Measurements from ENCODE around the gene MGAT5. TPM values are rescaled to one million over a fixed set of nuclear protein-coding genes. Genes with fewer than 3 reads are reported as not detected.

The MGAT5 gene
- total RNA-seq, 1 experiment from 2014 or later, result 34.0 TPM

DNA sequence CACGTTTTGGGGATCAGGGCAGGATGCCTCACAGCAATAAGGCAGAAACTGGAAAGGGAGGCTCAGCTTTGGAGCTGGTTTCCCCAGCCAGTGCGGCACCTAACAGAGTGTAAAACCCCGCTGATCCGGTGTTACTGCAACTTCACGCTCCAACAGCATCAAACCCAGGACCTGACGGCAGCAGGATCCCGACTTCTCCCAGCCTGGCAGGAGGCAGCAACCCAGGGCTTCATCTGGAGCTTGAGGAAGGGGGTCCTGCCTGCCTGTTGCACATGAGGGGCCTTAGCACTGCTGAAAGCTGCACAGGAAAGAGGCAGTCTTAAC is 209.8 kb downstream of the MGAT5 start:
- no TSS peak for BruUV-seq (replicated peaks)
- H3K9me3 ChIP-seq (ENCODE audit: control insufficient read depth in 1 of 2, insufficient read depth in 1 of 2, low read depth in 1 of 2, low read length in 2 of 2), result no peaks in the 10 kb centered on the region
- H3K79me2 ChIP-seq (ENCODE audit: insufficient read depth, low read length), result no peaks in the 10 kb centered on the region
- H4K20me1 ChIP-seq (ENCODE audit: insufficient read depth), result no peaks in the 10 kb centered on the region
- ChIA-PET POLR2A (no interaction called here), CTCF (no interaction called here), RAD21 (ENCODE audit: low non-redundant PET in 1 of 2, low total read pairs in 2 of 2, uncharacterized antibody in 2 of 2, unreplicated experiment in 2 of 2) (no interaction called here)
- no peak overlapping the region for H2AFZ ChIP-seq (ENCODE audit: low read depth, low read length, poor library complexity, severe bottlenecking)
- H3K4me3 ChIP-seq (replicated peaks in 1 of 2; ENCODE audit: low read depth in 1 of 2, low read length in 2 of 2), result no peak overlapping the region
- no peaks in the 10 kb centered on the region for H3K9me2 ChIP-seq (ENCODE audit: insufficient read depth)
- TF ChIP-seq SRF (IDR thresholded peaks at IDR 0.05; ENCODE audit: low read depth), result no peak
- no peaks in the 10 kb centered on the region for H3K4me1 ChIP-seq (ENCODE audit: control insufficient read depth in 1 of 2, insufficient read depth in 2 of 2, low read length in 2 of 2)
- no peak overlapping the region for H3K27ac ChIP-seq (ENCODE audit: low read depth, low read length)
- ATAC-seq (no peak), DNase-seq (ENCODE audit: low read depth, low spot score) (no peak)
- no peak overlapping the region for H3K9ac ChIP-seq (ENCODE audit: low read length)
- H3K36me3 ChIP-seq (ENCODE audit: control insufficient read depth in 1 of 2, insufficient read depth in 2 of 2, low read length in 2 of 2), result no peaks in the 10 kb centered on the region
- no peaks in the 10 kb centered on the region for H3K27me3 ChIP-seq (ENCODE audit: insufficient read depth, low read length)
- intact Hi-C loops (cut with micrococcal nuclease), result loop anchor here (10.0 kb wide), 1 partner anchor 311 kb away; no protein-coding TSS in a partner anchor
- no peak overlapping the region for H3K4me2 ChIP-seq (ENCODE audit: low read length)

GRCh38 chr2:134465228-134466105 is 211.6 kb downstream of the MGAT5 start:
- Histone ChIP-seq H3K9me2 (ENCODE audit: insufficient read depth) (no peaks in the 10 kb centered on the region), H3K79me2 (ENCODE audit: insufficient read depth, low read length) (no peaks in the 10 kb centered on the region), H3K9ac (ENCODE audit: low read length) (no peak overlapping the region), H3K9me3 (ENCODE audit: control insufficient read depth in 1 of 2, insufficient read depth in 1 of 2, low read depth in 1 of 2, low read length in 2 of 2) (no peaks in the 10 kb centered on the region), H3K27me3 (ENCODE audit: insufficient read depth, low read length) (no peaks in the 10 kb centered on the region), H3K4me1 (ENCODE audit: control insufficient read depth in 1 of 2, insufficient read depth in 2 of 2, low read length in 2 of 2) (no peaks in the 10 kb centered on the region), H3K27ac (ENCODE audit: low read depth, low read length) (no peak overlapping the region), H3K36me3 (ENCODE audit: control insufficient read depth in 1 of 2, insufficient read depth in 2 of 2, low read length in 2 of 2) (no peaks in the 10 kb centered on the region), H2AFZ (ENCODE audit: low read depth, low read length, poor library complexity, severe bottlenecking) (no peak overlapping the region), H3K4me2 (ENCODE audit: low read length) (no peak overlapping the region), H4K20me1 (ENCODE audit: insufficient read depth) (no peaks in the 10 kb centered on the region), H3K4me3 (replicated peaks in 1 of 2; ENCODE audit: low read depth in 1 of 2, low read length in 2 of 2) (no peak overlapping the region)
- no peak; the same call in 1 of the 2 replicates for ATAC-seq
- intact Hi-C loops (cut with micrococcal nuclease), result loop anchor here (1.0 to 10.0 kb wide), 2 partner anchors 309 to 433 kb away; no protein-coding TSS in a partner anchor
- RAD21 ChIA-PET (ENCODE audit: low non-redundant PET in 1 of 2, low total read pairs in 2 of 2, uncharacterized antibody in 2 of 2, unreplicated experiment in 2 of 2), result no interaction called here
- no peak for DNase-seq (ENCODE audit: low read depth, low spot score)
- TF ChIP-seq CBX3 (IDR thresholded peaks at IDR 0.05; ENCODE audit: low read depth), result no peak
- TF ChIP-seq, protein P1, sequence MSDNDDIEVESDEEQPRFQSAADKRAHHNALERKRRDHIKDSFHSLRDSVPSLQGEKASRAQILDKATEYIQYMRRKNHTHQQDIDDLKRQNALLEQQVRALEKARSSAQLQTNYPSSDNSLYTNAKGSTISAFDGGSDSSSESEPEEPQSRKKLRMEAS (IDR thresholded peaks at IDR 0.05), result 0 out of 2 replicates have a peak, but pooled peaks have one; percentile 8
- CTCF ChIA-PET, result no interaction called here
- POLR2A ChIA-PET, result no interaction called here
- no TSS peak for BruUV-seq (replicated peaks)

All from HCT116 (cell line).